CD4-positive, alpha-beta T cell (primary cell): Measurements from ENCODE around the gene ESF1. TPM values are rescaled to one million over a fixed set of nuclear protein-coding genes. Genes with fewer than 3 reads are reported as not detected.

Experiments used
- ATAC-seq: fragments of 200-7000 bp; cut with Tn5 transposase; one replicate; pipeline ENCODE4 v1.10.0; 2022; ENCODE audit warnings: mild to moderate bottlenecking; ENCODE audit not compliant: poor library complexity
- CTCF ChIA-PET: fragments of 350-600 bp; sonication (Branson Sonifier 250); formaldehyde crosslinking; loops from one replicate; lab custom pipeline; 2021; ENCODE audit warnings: antibody characterized with exemption, inconsistent platforms; lab: Charles Lee
- POLR2A ChIA-PET: fragments of 350-600 bp; sonication (Branson Sonifier 250); formaldehyde crosslinking; loops from one replicate; lab custom pipeline; 2021; ENCODE audit warnings: antibody characterized with exemption, inconsistent platforms; lab: Charles Lee
- DNase-seq, 14 experiments: peaks; one replicate each; pipeline ENCODE4 v3.0.0-alpha.2; 2013 to 2020; ENCODE audit warnings: mixed read lengths in 2 of 14
- H3K27ac ChIP-seq, 2 donors: one replicate each; pipeline versions ENCODE4 v1.5.1 to v1.7.0; 2013; ENCODE audit warnings: low read length in 2 of 2, low read depth in 1 of 2, mild to moderate bottlenecking in 1 of 2
- H3K27me3 ChIP-seq, 2 experiments: 1 replicate in 1 of 2; 2 replicates in 1 of 2; pipeline versions ENCODE4 v1.6.1 to v1.7.0; 2013; ENCODE audit warnings: low read length in 2 of 2, control low read depth in 1 of 2, mild to moderate bottlenecking in 1 of 2, moderate library complexity in 1 of 2; ENCODE audit not compliant: insufficient read depth in 2 of 2, control insufficient read depth in 1 of 2
- H3K36me3 ChIP-seq: one replicate; pipeline ENCODE4 v1.6.1; 2013; ENCODE audit warnings: low read length, control low read depth; ENCODE audit not compliant: insufficient read depth
- H3K4me1 ChIP-seq: one replicate; pipeline ENCODE4 v1.6.1; 2013; ENCODE audit warnings: low read length, control low read depth; ENCODE audit not compliant: insufficient read depth
- H3K4me3 ChIP-seq: one replicate; pipeline ENCODE4 v1.5.1; 2013; ENCODE audit warnings: mild to moderate bottlenecking, low read length, moderate library complexity
- H3K9me3 ChIP-seq, 2 experiments: 1 replicate in 1 of 2; 2 replicates in 1 of 2; pipeline versions ENCODE4 v1.6.1 to v1.7.0; 2013; ENCODE audit warnings: low read length in 2 of 2, mild to moderate bottlenecking in 2 of 2, control low read depth in 1 of 2, moderate library complexity in 1 of 2; ENCODE audit not compliant: control insufficient read depth in 1 of 2, insufficient read depth in 1 of 2
- H3K27ac Mint-ChIP-seq: one replicate; pipeline ENCODE4 v1.8.0; 2020; ENCODE audit warnings: mixed read lengths
- H3K27me3 Mint-ChIP-seq: one replicate; pipeline ENCODE4 v1.8.0; 2021; ENCODE audit warnings: mixed read lengths
- H3K36me3 Mint-ChIP-seq: one replicate; pipeline ENCODE4 v1.8.0; 2021; ENCODE audit warnings: low read depth, mixed read lengths
- H3K4me1 Mint-ChIP-seq: one replicate; pipeline ENCODE4 v1.8.0; 2021; ENCODE audit warnings: low read depth, mixed read lengths
- H3K4me3 Mint-ChIP-seq: one replicate; pipeline ENCODE4 v1.8.0; 2020; ENCODE audit warnings: mild to moderate bottlenecking, mixed read lengths
- H3K9me3 Mint-ChIP-seq: one replicate; pipeline ENCODE4 v1.8.0; 2020; ENCODE audit warnings: mixed read lengths
- CTCF ChIP-seq: fragments of 200-600 bp; IDR thresholded peaks from one replicate; pipeline ENCODE4 v1.8.0; 2022; ENCODE audit warnings: antibody characterized with exemption, mild to moderate bottlenecking
- intact Hi-C, 2 experiments: fragments of 100-400 bp; cut with DNase I in 1 of 2; cut with micrococcal nuclease in 1 of 2; formaldehyde crosslinking; loops; one replicate each; pipeline versions ENCODE4 v1.15.1 to v1.9.0; 2023 to 2025; cut with DNase I, micrococcal nuclease
- total RNA-seq, 174 experiments: library from RNA in 2 of 174; stranded (reverse) in 2 of 174; gene quantifications; one replicate each; pipeline ENCODE4 v1.2.3 and lab custom pipeline; 2021 to 2026

The ESF1 gene
- total RNA-seq, 2 experiments from 2014 or later: 6.9 to 7.1 TPM

GRCh38 chr20:13790708-13791107 lies 6.0 kb upstream of the ESF1 start:
- no peaks in the 10 kb centered on the region for H3K9me3 Mint-ChIP-seq
- no peak overlapping the region for H3K27ac Mint-ChIP-seq
- Histone ChIP-seq H3K9me3 (no peaks in the 10 kb centered on the region), H3K4me1 (peaks cover 9% of the 10 kb centered on the region), H3K27ac (no peak overlapping the region), H3K36me3 (peaks cover 67% of the 10 kb centered on the region), H3K27me3 (no peaks in the 10 kb centered on the region), H3K4me3 (no peak overlapping the region)
- DNase-seq: no peak
- H3K36me3 Mint-ChIP-seq: peaks cover 74% of the 10 kb centered on the region
- no peak for ATAC-seq
- ChIA-PET POLR2A (no interaction called here), CTCF (no interaction called here)
- H3K4me3 Mint-ChIP-seq: no peak overlapping the region
- peaks cover 50% of the 10 kb centered on the region for H3K4me1 Mint-ChIP-seq
- intact Hi-C loops: no loop called here
- TF ChIP-seq CTCF: no peak
- H3K27me3 Mint-ChIP-seq: no peaks in the 10 kb centered on the region

GRCh38 chr20:13788167-13788834 lies 3.6 kb upstream of the ESF1 start:
- H3K9me3 ChIP-seq: no peaks in the 10 kb centered on the region
- peaks cover 45% of the 10 kb centered on the region for H3K36me3 ChIP-seq
- peak; percentile 54 for TF ChIP-seq CTCF
- Mint-ChIP-seq H3K27ac (peak overlapping the region; percentile 71), H3K27me3 (no peaks in the 10 kb centered on the region), H3K9me3 (no peaks in the 10 kb centered on the region), H3K4me3 (peak overlapping the region; percentile 84), H3K36me3 (peaks cover 58% of the 10 kb centered on the region), H3K4me1 (peaks cover 68% of the 10 kb centered on the region)
- no peak overlapping the region for H3K4me3 ChIP-seq
- ATAC-seq: peak; percentile 29
- CTCF ChIA-PET: interaction anchor here (0.6 to 1.1 kb wide), 4 partner anchors 11 to 753 kb away, joined by 3 to 4 read pairs (median 3); partner anchors contain the start of gene TASP1
- no peak overlapping the region for H3K27ac ChIP-seq
- peaks cover 15% of the 10 kb centered on the region for H3K4me1 ChIP-seq
- intact Hi-C loops: loop anchor here in 1 of 2 experiments (10.0 kb wide), 2 partner anchors 554 to 1894 kb away; no protein-coding TSS in a partner anchor
- peak in 9 of 14 experiments; percentile 8 to 60 (median 24) for DNase-seq
- POLR2A ChIA-PET: no interaction called here
- no peaks in the 10 kb centered on the region for H3K27me3 ChIP-seq

GRCh38 chr20:13786143-13786828 lies 1.6 kb upstream of the ESF1 start:
- peaks cover 34% of the 10 kb centered on the region for H3K36me3 ChIP-seq
- H3K9me3 ChIP-seq: no peaks in the 10 kb centered on the region
- peaks cover 52% of the 10 kb centered on the region for H3K36me3 Mint-ChIP-seq
- no peaks in the 10 kb centered on the region for H3K9me3 Mint-ChIP-seq
- H3K4me1 ChIP-seq: peaks cover 15% of the 10 kb centered on the region
- intact Hi-C loops: loop anchor here in 1 of 2 experiments (10.0 kb wide), 2 partner anchors 551 to 1891 kb away; no protein-coding TSS in a partner anchor
- H3K27ac Mint-ChIP-seq: peak overlapping the region; percentile 84
- POLR2A ChIA-PET: no interaction called here
- H3K4me1 Mint-ChIP-seq: peaks cover 66% of the 10 kb centered on the region
- peak in 2 of 14 experiments; percentile 0 to 3 for DNase-seq
- H3K27me3 Mint-ChIP-seq: no peaks in the 10 kb centered on the region
- TF ChIP-seq CTCF: no peak
- no peak for ATAC-seq
- no peak overlapping the region for H3K27ac ChIP-seq
- no peaks in the 10 kb centered on the region for H3K27me3 ChIP-seq
- CTCF ChIA-PET: no interaction called here
- peak overlapping the region; percentile 98 for H3K4me3 Mint-ChIP-seq
- peak overlapping the region; percentile 84 for H3K4me3 ChIP-seq
